Left ventricle myocardium superior (tissue), 1 donor: Measurements from ENCODE around the gene PRKCA. TPM values are rescaled to one million over a fixed set of nuclear protein-coding genes. Genes with fewer than 3 reads are reported as not detected.
"Not testable (repeated sequence)": the region's sequence is repeated elsewhere in the genome, so short reads cannot be mapped to it uniquely, and the experiment has no call there.

Experiments
- ATAC-seq: fragments of 200-7000 bp; cut with Tn5 transposase; one replicate; pipeline ENCODE4 v1.9.1; 2020; ENCODE audit warnings: mild to moderate bottlenecking, moderate library complexity
- DNase-seq: peaks from one replicate; pipeline ENCODE4 v3.0.0-alpha.2; 2020
- intact Hi-C: fragments of 100-400 bp; cut with micrococcal nuclease; formaldehyde crosslinking; loops from one replicate; pipeline ENCODE4 v1.11.0; 2022
- total RNA-seq: library from RNA; stranded (reverse); fragmentation: NEBNext Ultra II Directional; extraction: Animal tissue kit (Norgen Biotek cat#: 25700); gene quantifications from one replicate; pipeline ENCODE4 v1.2.1, GENCODE V29; 2021
- donor health status: DM: no; HTN: yes; CAD: no; lungs with severe emphysema.

The PRKCA gene
- total RNA-seq, 1 donor from 2014 or later, result 5.9 TPM

- no peak for ATAC-seq
- DNase-seq, result no peak
- intact Hi-C loops, result no loop called here
Measured at GRCh38 chr17:66488864-66489263, 186.5 kb downstream of the PRKCA start.

DNA sequence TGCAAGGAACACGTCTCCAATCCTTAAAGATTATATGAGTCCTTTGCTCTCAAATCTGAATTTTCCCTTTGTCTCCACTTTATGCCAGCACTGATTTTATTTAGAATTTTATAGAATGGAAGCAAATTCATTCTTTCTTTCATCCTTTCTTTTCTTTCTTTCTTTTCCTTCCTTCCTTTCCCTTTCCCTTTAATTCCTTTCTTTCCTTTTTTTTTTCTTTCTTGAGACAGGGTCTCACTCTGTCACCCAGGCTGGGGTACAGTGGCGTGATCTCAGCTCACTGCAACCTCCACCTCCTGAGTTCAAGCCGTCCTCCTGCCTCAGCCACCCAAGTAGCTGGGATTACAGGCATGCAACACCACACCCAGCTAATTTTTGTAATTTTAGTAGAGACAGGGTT lies 187.2 kb downstream of the PRKCA start:
- DNase-seq, intact Hi-C loops, ATAC-seq: not testable (repeated sequence)

GRCh38 chr17:66491213-66491612 lies 188.8 kb downstream of the PRKCA start:
- intact Hi-C loops, result no loop called here
- DNase-seq (no peak), ATAC-seq (no peak)

DNA sequence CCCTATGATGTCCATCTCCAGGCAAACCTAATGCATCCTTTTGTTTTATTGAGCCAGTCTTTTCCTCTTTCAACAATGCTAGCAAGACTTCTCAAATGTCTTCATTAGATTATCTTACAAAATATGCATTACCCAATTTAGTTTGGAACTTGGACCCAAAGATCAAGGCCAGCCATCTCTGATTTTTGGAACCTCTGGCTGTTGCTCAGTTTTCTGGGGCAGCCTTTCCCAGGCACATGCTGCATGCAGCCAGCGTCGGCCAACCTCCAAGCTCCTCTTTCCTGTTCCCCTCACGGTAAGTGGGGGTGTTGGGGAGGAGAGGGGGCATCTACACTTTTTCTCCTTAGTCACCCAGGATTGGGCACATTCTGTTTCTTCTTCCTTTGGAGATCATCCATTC lies 189.3 kb downstream of the PRKCA start:
- intact Hi-C loops, result no loop called here
- ATAC-seq (no peak), DNase-seq (no peak)

DNA sequence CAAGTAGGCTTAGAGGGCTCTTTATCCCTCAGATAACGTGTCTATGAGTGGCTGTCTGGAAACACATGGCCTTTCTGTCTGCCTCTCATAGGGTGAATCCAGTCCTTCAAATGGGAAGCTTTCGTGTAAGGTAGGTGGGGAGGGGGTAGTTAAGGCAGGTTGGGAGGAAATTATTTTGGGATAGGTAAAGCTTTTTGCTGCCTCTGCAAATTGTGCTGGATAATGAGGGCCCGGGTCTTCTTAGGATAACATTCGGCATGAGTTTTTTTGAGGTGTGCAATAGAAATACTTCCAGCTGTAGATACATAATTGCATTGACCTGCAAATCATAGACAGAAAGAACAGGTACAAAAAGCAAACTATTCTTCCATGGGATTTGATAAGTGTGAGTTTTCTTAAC lies 189.7 kb downstream of the PRKCA start:
- intact Hi-C loops, result no loop called here
- ATAC-seq (no peak), DNase-seq (no peak)

- intact Hi-C loops, result no loop called here
- no peak for DNase-seq
- ATAC-seq, result no peak
Measured at GRCh38 chr17:66492561-66493005, 190.2 kb downstream of the PRKCA start.

DNA sequence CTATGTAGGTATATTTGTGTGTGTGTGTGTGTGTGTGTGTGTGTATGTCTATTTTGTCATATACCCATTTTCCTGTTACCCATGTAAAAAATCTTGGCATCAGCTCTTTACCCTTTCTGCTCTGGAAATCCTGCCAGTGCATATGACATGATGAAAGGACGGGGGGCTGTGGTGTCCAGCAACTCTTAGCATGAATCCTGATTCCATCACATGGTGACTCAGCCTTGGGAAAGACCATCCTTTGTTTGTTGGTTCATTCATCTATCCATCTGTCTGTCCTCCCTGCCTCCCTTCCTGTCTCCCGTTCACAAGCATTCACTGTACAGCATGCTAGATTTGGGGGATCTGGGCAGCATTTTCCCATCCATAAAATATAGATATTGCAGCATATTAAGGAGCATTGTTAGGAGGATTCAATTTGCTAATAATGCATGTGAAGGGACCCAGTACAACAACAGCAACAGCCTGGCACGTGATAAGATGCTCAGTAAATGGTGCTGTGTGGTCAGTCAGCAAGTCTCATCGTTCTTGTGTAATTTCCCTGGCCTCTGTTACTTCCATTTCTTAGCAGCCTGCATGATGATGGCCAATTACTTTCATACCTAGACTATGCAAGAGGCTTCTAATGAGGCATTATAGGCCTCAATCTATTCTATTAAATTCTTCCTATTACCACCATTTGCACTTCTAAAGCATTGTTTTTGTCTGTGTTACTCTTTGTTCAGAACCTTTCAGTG lies 191.0 kb downstream of the PRKCA start:
- intact Hi-C loops, result no loop called here
- DNase-seq (no peak), ATAC-seq (no peak)

DNA sequence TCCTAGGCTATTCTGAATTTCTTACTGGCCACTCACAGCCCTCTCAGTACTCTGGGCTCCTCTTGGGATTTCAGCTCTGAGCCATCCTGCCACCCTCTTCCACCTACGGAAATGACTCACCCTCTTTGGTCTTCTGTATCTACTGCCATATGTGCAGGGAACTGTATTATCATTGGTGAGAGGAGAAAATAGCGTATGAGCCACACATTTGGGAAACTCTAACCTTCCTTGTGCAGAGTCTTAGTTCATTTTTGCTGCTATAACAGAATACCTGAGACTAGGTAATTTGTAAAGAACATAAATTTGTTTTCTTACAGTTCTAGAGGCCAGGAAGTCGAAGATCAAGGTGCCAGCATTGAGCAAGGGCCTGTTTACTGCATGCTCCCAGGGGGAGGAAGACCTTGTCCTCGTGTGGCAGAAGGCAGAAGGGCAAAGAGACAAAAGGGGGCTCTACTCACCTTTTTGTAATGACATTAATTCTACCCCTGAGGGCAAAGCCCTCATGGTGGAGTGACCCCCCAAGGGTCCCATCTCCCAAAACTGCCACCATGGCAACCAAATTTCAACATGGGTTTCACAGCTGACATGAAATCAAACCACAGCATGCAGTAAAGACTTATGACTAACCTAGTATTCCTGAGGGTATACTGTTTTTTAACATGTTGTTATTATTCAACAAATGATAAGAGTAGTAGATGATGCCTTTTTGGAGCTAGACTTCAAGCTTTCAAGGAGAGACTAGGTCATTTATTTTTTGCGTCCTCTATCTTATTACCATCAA lies 191.8 kb downstream of the PRKCA start:
- intact Hi-C loops, result no loop called here
- DNase-seq (no peak), ATAC-seq (no peak)

DNA sequence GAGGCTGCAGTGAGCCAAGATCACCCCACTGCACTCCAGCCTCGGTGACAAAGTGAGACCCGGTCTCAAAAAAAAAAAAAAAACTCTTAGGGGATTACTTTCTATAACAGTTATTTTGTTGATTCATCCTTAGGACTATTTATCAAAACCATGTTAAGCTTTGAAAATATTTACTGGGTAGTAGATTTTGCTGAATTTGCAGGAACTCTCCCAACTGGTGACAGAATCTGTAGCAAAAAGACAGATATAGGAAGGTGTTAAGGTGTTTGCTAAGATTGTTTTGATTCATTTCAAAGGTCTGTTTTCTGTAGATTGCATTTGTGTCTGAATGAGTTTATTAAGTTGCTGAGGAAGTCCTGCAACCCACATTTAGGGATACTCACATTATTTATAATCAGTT lies 192.6 kb downstream of the PRKCA start:
- no peak for ATAC-seq
- DNase-seq, result no peak
- intact Hi-C loops, result no loop called here

DNA sequence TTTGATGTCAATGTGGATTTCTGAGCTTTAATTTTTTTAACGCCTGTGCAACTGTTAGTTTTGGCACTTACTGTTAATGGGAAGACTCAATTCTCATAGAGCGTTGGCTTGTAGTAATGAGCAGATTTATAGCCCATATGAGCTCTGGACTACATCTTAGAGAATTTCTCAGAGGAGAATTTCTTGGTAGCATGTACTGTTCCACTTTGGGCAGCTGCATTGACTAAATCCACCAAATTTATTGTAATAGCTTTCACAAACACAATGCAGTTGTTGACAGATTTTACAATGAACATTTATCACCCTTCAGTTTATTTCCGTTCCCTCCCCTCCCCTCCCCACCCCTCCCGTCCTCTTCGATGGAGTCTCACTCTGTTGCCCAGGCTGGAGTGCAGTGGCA lies 193.9 kb downstream of the PRKCA start:
- intact Hi-C loops, result no loop called here
- DNase-seq, result no peak
- no peak for ATAC-seq

- intact Hi-C loops, result no loop called here
- ATAC-seq, result no peak
Measured at GRCh38 chr17:66498580-66498979, 196.2 kb downstream of the PRKCA start.

GRCh38 chr17:66506641-66507040 lies 204.2 kb downstream of the PRKCA start:
- DNase-seq (no peak), ATAC-seq (no peak)
- intact Hi-C loops, result no loop called here

More at GRCh38 chr17:66498580-66498979, 196.2 kb downstream of the PRKCA start:
- no peak for DNase-seq

GRCh38 chr17:66507103-66507923 lies 204.9 kb downstream of the PRKCA start:
- peak; percentile 50 for ATAC-seq
- DNase-seq, result no peak
- intact Hi-C loops, result no loop called here

- intact Hi-C loops, result no loop called here
- DNase-seq (no peak), ATAC-seq (no peak)
Measured at GRCh38 chr17:66507982-66508760, 205.8 kb downstream of the PRKCA start.

GRCh38 chr17:66508896-66509844 lies 206.8 kb downstream of the PRKCA start:
- intact Hi-C loops, result no loop called here
- ATAC-seq (peak; percentile 37), DNase-seq (no peak)

DNA sequence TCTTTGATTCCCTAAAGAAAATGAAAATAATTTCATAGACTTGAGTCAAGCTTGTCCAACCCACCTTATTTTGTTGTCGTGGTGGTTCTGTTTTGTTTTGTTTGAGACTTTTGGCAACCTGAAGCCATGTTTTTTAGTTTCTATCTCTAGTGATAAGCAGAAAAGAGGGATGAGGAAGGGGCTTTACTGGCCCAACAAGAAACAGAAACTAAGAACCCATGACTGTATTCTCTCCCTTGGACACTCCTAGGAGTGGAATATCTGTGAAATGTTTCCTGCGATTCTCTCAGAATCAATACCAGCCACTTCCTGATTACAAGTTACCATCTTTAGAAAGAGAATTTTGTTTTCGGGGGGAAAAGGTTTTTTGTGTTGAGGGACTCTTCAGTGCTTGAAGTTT lies 207.5 kb downstream of the PRKCA start:
- intact Hi-C loops, result no loop called here
- DNase-seq (no peak), ATAC-seq (no peak)

DNA sequence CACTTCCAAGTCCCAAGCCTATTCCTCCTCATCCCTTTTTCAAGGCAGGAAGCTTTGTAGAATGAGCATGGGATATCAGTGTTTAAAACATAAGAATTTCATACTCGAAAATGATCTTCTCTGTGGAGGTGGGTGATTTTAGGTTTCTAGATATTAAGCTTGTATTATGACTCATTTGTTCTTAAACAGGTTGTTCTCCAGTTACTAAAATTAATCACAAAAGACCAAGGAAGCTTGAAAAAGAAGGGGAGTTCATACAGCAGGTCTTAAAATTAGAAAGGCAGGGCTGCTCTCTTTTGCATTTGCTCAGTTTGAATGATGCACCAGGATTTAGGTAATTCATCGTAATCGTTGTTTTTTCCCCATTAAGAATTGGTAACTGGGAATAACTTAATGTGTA lies 208.7 kb downstream of the PRKCA start:
- intact Hi-C loops, result no loop called here
- no peak for ATAC-seq
- DNase-seq, result no peak

GRCh38 chr17:66514227-66514806 lies 211.9 kb downstream of the PRKCA start:
- DNase-seq (no peak), ATAC-seq (no peak)
- intact Hi-C loops, result no loop called here
